CD14-positive monocyte (primary cell): ENCODE measurements around the gene CASS4. TPM values are rescaled to one million over a fixed set of nuclear protein-coding genes. Genes with fewer than 3 reads are reported as not detected.
A peak's percentile ranks its signal among the peaks of the same experiment; 100 is the strongest.

Experiments
- DNase-seq, 3 donors: peaks; one replicate each; pipeline ENCODE4 v3.0.0-alpha.2; 2011 to 2022
- H2AFZ ChIP-seq: 2 replicates; pipeline ENCODE4 v1.6.0; 2012; ENCODE audit warnings: mild to moderate bottlenecking, low read depth, low read length, inconsistent platforms; ENCODE audit not compliant: insufficient read depth, poor library complexity, severe bottlenecking
- H3K27ac ChIP-seq, 2 donors: 1 replicate in 1 of 2; 2 replicates in 1 of 2; pipeline ENCODE4 v1.5.1; 2012 to 2013; ENCODE audit warnings: low read length in 2 of 2, control low read depth in 1 of 2, inconsistent platforms in 1 of 2, low read depth in 1 of 2, mild to moderate bottlenecking in 1 of 2
- H3K27me3 ChIP-seq, 2 donors: one replicate each; pipeline versions ENCODE4 v1.6.0 to v1.6.1; 2011 to 2013; ENCODE audit warnings: low read length in 2 of 2; ENCODE audit not compliant: control insufficient read depth in 2 of 2, insufficient read depth in 2 of 2
- H3K36me3 ChIP-seq, 2 donors: replicated peaks in 1 of 2; 1 replicate in 1 of 2; 2 replicates in 1 of 2; pipeline versions ENCODE4 v1.5.1 to v1.6.1; 2012 to 2013; ENCODE audit warnings: low read length in 2 of 2, control low read depth in 1 of 2, inconsistent platforms in 1 of 2, mild to moderate bottlenecking in 1 of 2; ENCODE audit not compliant: insufficient read depth in 2 of 2, control insufficient read depth in 1 of 2
- H3K4me1 ChIP-seq, 2 donors: 1 replicate in 1 of 2; 2 replicates in 1 of 2; pipeline versions ENCODE4 v1.5.1 to v1.6.1; 2012 to 2013; ENCODE audit warnings: low read length in 2 of 2, control low read depth in 1 of 2, inconsistent platforms in 1 of 2, mild to moderate bottlenecking in 1 of 2, moderate library complexity in 1 of 2; ENCODE audit not compliant: insufficient read depth in 2 of 2, control insufficient read depth in 1 of 2
- H3K4me2 ChIP-seq: replicated peaks from 2 replicates; pipeline ENCODE3; 2012; ENCODE audit warnings: low read length, moderate library complexity, mild to moderate bottlenecking; ENCODE audit not compliant: poor library complexity, severe bottlenecking; ENCODE audit errors: extremely low read depth
- H3K4me3 ChIP-seq, 3 experiments: fragments of 200-600 bp in 1 of 3; sonication (generic) in 1 of 3; replicated peaks in 1 of 3; 1 replicate in 2 of 3; 2 replicates in 1 of 3; pipeline ENCODE4 v1.5.1; 2011 to 2013; ENCODE audit warnings: low read length in 3 of 3, mild to moderate bottlenecking in 3 of 3, control low read depth in 2 of 3, low read depth in 2 of 3, inconsistent platforms in 1 of 3, moderate library complexity in 1 of 3
- H3K79me2 ChIP-seq: 2 replicates; pipeline ENCODE4 v1.6.0; 2012; ENCODE audit warnings: mild to moderate bottlenecking, control low read depth, inconsistent platforms, low read length, moderate library complexity; ENCODE audit not compliant: insufficient read depth
- H3K9ac ChIP-seq: 2 replicates; pipeline ENCODE4 v1.6.0; 2017; ENCODE audit warnings: low read length, mild to moderate bottlenecking; ENCODE audit not compliant: insufficient read depth, poor library complexity, severe bottlenecking
- H3K9me3 ChIP-seq, 2 donors: replicated peaks in 1 of 2; 1 replicate in 1 of 2; 2 replicates in 1 of 2; pipeline versions ENCODE4 v1.5.1 to v1.6.1; 2012 to 2013; ENCODE audit warnings: low read length in 2 of 2, control low read depth in 1 of 2; ENCODE audit not compliant: control insufficient read depth in 1 of 2, insufficient read depth in 1 of 2
- H4K20me1 ChIP-seq: 2 replicates; pipeline ENCODE4 v1.6.0; 2012; ENCODE audit warnings: mild to moderate bottlenecking, low read length, control low read depth, moderate library complexity; ENCODE audit not compliant: insufficient read depth
- H3K27ac Mint-ChIP-seq, 7 donors: one replicate each; pipeline ENCODE4 v1.8.0; 2020; ENCODE audit warnings: mild to moderate bottlenecking in 7 of 7, mixed read lengths in 7 of 7, moderate library complexity in 6 of 7, inconsistent platforms in 2 of 7
- H3K27me3 Mint-ChIP-seq, 3 donors: one replicate each; pipeline ENCODE4 v1.8.0; 2021 to 2022; ENCODE audit warnings: low read depth in 3 of 3, mild to moderate bottlenecking in 3 of 3, mixed read lengths in 3 of 3, moderate library complexity in 3 of 3, inconsistent platforms in 1 of 3
- H3K36me3 Mint-ChIP-seq, 2 donors: one replicate each; pipeline ENCODE4 v1.8.0; 2020; ENCODE audit warnings: mixed read lengths in 2 of 2, inconsistent platforms in 1 of 2, mild to moderate bottlenecking in 1 of 2
- H3K4me1 Mint-ChIP-seq: one replicate; pipeline ENCODE4 v1.8.0; 2020; ENCODE audit warnings: mild to moderate bottlenecking, mixed read lengths
- H3K4me3 Mint-ChIP-seq, 2 donors: one replicate each; pipeline ENCODE4 v1.8.0; 2020; ENCODE audit warnings: mild to moderate bottlenecking in 2 of 2, mixed read lengths in 2 of 2, moderate library complexity in 1 of 2
- H3K9me3 Mint-ChIP-seq, 7 donors: one replicate each; pipeline ENCODE4 v1.8.0; 2020 to 2022; ENCODE audit warnings: mixed read lengths in 7 of 7, mild to moderate bottlenecking in 6 of 7, moderate library complexity in 6 of 7, inconsistent platforms in 2 of 7
- WGBS: methylation state at CpG from one replicate; pipeline ENCODE4 v1.1.5; 2013; ENCODE audit warnings: missing lambda C conversion rate; ENCODE audit not compliant: insufficient coverage; 5-methylcytosine and 5-hydroxymethylcytosine counted together
- intact Hi-C, 2 donors: fragments of 100-400 bp; cut with micrococcal nuclease; formaldehyde crosslinking; loops; one replicate each; pipeline versions ENCODE4 v1.15.0 to v1.15.1; 2023
- polyA plus RNA-seq, 3 donors: library from polyadenylated mRNA; depleted of rRNA in 1 of 3; unstranded in 2 of 3; stranded (reverse) in 1 of 3; fragments of 300-500 nt in 2 of 3; fragments of >200 nt in 1 of 3; fragmentation: Illumina TruSeq in 2 of 3; gene quantifications; 1 replicate in 2 of 3; 2 replicates in 1 of 3; pipeline ENCODE4 v1.2.3, GENCODE V29; 2012 to 2021
- TF ChIP-seq, protein P1 (sequence below): fragments of 200-600 bp; IDR thresholded peaks from one replicate; pipeline ENCODE4 v1.8.0; 2022; ENCODE audit warnings: antibody characterized with exemption, mild to moderate bottlenecking

CASS4 gene
- polyA plus RNA-seq, 3 donors: 1.9 to 7.4 (median 6.1) TPM

DNA sequence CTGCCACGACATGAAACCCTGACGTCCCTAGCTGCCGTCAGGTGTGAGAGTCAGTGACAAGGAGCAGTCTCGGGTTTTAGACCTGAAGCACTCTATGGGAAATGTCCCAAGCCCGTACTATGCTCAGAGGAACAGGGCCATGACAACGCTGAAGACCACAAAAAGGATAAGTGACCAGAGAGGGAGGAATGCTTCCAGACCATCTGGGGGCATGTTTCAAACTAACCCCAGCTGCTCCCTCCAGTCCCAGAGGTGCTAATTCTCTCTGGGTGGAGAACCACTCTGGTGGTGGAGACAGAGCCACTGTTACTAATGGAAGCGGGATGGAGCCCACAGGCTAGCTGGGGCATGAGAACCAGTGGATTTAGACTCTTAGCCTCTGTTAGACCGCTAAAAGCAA lies 28.7 kb upstream of the CASS4 start:
- peak overlapping the region in 2 of 7 donors; percentile 67 to 75 for H3K27ac Mint-ChIP-seq

DNA sequence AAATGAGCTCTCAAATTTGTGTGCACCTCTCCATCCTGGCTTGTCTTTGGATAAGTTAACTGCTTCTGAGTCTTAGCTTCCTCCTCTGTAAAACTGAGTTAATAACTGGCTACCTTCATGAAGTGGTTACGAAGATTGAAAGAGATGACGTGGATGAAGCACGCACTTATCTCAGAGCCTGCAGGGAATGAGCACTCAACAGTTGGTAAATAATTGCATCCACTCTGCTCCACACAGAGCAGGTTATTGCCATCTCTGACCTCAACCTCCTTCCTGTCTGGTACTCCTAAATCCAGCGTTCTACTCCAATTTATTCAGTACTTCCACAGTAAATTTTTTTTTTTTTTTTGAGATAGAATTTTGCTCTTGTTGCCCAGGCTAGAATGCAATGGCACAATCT lies 26.9 kb upstream of the CASS4 start:
- Histone ChIP-seq H3K27me3 (no peaks in the 10 kb centered on the region), H3K79me2 (peaks cover 97% of the 10 kb centered on the region), H3K4me1 (no peaks in the 10 kb centered on the region), H3K9me3 (no peaks in the 10 kb centered on the region), H3K4me2 (no peak overlapping the region), H3K36me3 (peaks cover 37 to 91% of the 10 kb centered on the region in 2 donors), H4K20me1 (no peaks in the 10 kb centered on the region), H3K27ac (no peak overlapping the region), H2AFZ (no peak overlapping the region), H3K9ac (no peak overlapping the region), H3K4me3 (no peak overlapping the region)
- peaks cover 63 to 79% of the 10 kb centered on the region in 2 donors for H3K36me3 Mint-ChIP-seq
- intact Hi-C loops: no loop called here
- H3K27ac Mint-ChIP-seq: peak overlapping the region in 3 of 7 donors; percentile 25 to 80 (median 65)
- no peaks in the 10 kb centered on the region for H3K9me3 Mint-ChIP-seq
- WGBS: 100% methylated on average over 2 of the region's 4 CpGs
- peaks cover 10% of the 10 kb centered on the region for H3K4me1 Mint-ChIP-seq
- no peak overlapping the region for H3K4me3 Mint-ChIP-seq
- no peak for DNase-seq
- peaks cover 0 to 3% (median 0%) of the 10 kb centered on the region in 3 donors for H3K27me3 Mint-ChIP-seq
- TF ChIP-seq, protein P1, sequence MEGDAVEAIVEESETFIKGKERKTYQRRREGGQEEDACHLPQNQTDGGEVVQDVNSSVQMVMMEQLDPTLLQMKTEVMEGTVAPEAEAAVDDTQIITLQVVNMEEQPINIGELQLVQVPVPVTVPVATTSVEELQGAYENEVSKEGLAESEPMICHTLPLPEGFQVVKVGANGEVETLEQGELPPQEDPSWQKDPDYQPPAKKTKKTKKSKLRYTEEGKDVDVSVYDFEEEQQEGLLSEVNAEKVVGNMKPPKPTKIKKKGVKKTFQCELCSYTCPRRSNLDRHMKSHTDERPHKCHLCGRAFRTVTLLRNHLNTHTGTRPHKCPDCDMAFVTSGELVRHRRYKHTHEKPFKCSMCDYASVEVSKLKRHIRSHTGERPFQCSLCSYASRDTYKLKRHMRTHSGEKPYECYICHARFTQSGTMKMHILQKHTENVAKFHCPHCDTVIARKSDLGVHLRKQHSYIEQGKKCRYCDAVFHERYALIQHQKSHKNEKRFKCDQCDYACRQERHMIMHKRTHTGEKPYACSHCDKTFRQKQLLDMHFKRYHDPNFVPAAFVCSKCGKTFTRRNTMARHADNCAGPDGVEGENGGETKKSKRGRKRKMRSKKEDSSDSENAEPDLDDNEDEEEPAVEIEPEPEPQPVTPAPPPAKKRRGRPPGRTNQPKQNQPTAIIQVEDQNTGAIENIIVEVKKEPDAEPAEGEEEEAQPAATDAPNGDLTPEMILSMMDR: no peak

More for the DNA sequence above, 28.7 kb upstream of the CASS4 start:
- no peak for DNase-seq
- Mint-ChIP-seq H3K4me3 (no peak overlapping the region), H3K27me3 (peaks cover 0 to 3% (median 0%) of the 10 kb centered on the region in 3 donors), H3K9me3 (peaks cover 0 to 3% (median 0%) of the 10 kb centered on the region in 7 donors), H3K36me3 (peaks cover 49 to 67% of the 10 kb centered on the region in 2 donors), H3K4me1 (peaks cover 14% of the 10 kb centered on the region)
- H3K9ac ChIP-seq: no peak overlapping the region
- peaks cover 97% of the 10 kb centered on the region for H3K79me2 ChIP-seq
- peaks cover 37 to 78% of the 10 kb centered on the region in 2 donors for H3K36me3 ChIP-seq
- no peaks in the 10 kb centered on the region for H3K4me1 ChIP-seq
- no peaks in the 10 kb centered on the region for H3K9me3 ChIP-seq
- no peaks in the 10 kb centered on the region for H4K20me1 ChIP-seq
- TF ChIP-seq, protein P1: no peak
- no peak overlapping the region for H2AFZ ChIP-seq
- H3K27me3 ChIP-seq: no peaks in the 10 kb centered on the region
- H3K4me2 ChIP-seq: no peak overlapping the region
- intact Hi-C loops: no loop called here
- 100% methylated on average over 5 of the region's 8 CpGs for WGBS
- H3K4me3 ChIP-seq: no peak overlapping the region
- H3K27ac ChIP-seq: peak overlapping the region in 1 of 2 donors; percentile 34
